K562 (cell line): Measurements from ENCODE around the gene TMEM129. TPM values are rescaled to one million over a fixed set of nuclear protein-coding genes. Genes with fewer than 3 reads are reported as not detected.

Source experiments
- BRD4 ChIP-seq: fragments of 200-600 bp; sonication (generic); IDR thresholded peaks from 2 replicates; pipeline ENCODE4 v1.6.1; 2017; ENCODE audit warnings: inconsistent platforms
- ETV5 ChIP-seq: sonication (generic); formaldehyde crosslinking; IDR thresholded peaks from 2 replicates; pipeline ENCODE4 v1.4.0; 2020; ENCODE audit warnings: low read depth, mild to moderate bottlenecking, missing genetic modification reagents
- FIP1L1 ChIP-seq: fragments of 200-400 bp; formaldehyde crosslinking; IDR thresholded peaks from 2 replicates; pipeline ENCODE4 v1.6.1; 2018; ENCODE audit warnings: mild to moderate bottlenecking, low read depth, low read length; ENCODE audit not compliant: poor library complexity, severe bottlenecking
- FOXK1 ChIP-seq: sonication (generic); formaldehyde crosslinking; IDR thresholded peaks from 2 replicates; pipeline ENCODE4 v1.8.0; 2022; ENCODE audit warnings: missing genetic modification reagents, mild to moderate bottlenecking, borderline replicate concordance
- GATAD2A ChIP-seq: fragments of 450-650 bp; IDR thresholded peaks from 2 replicates; pipeline ENCODE4 v1.6.1; 2017
- KLF10 ChIP-seq: fragments of 250-450 bp; sonication (Bioruptor Pico); IDR thresholded peaks from 2 replicates; pipeline ENCODE4 v1.6.1; 2021; ENCODE audit warnings: matching md5 sums
- MTA3 ChIP-seq: fragments of 450-650 bp; formaldehyde crosslinking; IDR thresholded peaks from 2 replicates; pipeline ENCODE4 v1.6.1; 2017; ENCODE audit warnings: mild to moderate bottlenecking, borderline replicate concordance
- XRCC5 ChIP-seq: fragments of 200-400 bp; formaldehyde crosslinking; IDR thresholded peaks from 2 replicates; pipeline ENCODE4 v1.6.1; 2017; ENCODE audit warnings: low read depth, mild to moderate bottlenecking, low read length
- ZBTB7A ChIP-seq: IDR thresholded peaks from 2 replicates; pipeline ENCODE4 v1.6.1; 2011; ENCODE audit warnings: low read depth, mild to moderate bottlenecking, low read length, moderate library complexity, borderline replicate concordance; ENCODE audit not compliant: control insufficient read depth
- ZNF347 ChIP-seq: fragments of 450-650 bp; formaldehyde crosslinking; IDR thresholded peaks from 2 replicates; pipeline ENCODE4 v1.4.0; 2020; ENCODE audit warnings: low read depth, mild to moderate bottlenecking, moderate library complexity
- ZNF695 ChIP-seq: fragments of 450-650 bp; formaldehyde crosslinking; IDR thresholded peaks from 2 replicates; pipeline ENCODE4 v1.4.0; 2020; ENCODE audit warnings: mild to moderate bottlenecking, moderate library complexity
- polyA plus RNA-seq, 8 experiments: library from polyadenylated mRNA; depleted of rRNA in 4 of 8; stranded (reverse) in 5 of 8; unstranded in 3 of 8; fragments of >200 nt; fragmentation: Nextera tagmentation in 2 of 8; fragmentation: Illumina TruSeq in 1 of 8; extraction: Ambion mirVana in 2 of 8; extraction: Trizol in 1 of 8; gene quantifications; 2 replicates each; pipeline versions ENCODE4 v1.2.1 to v1.2.3, GENCODE V29; 2011 to 2014; ENCODE audit warnings: inconsistent platforms in 1 of 8, missing spikeins in 1 of 8
- total RNA-seq, 7 experiments: library from RNA; depleted of rRNA in 6 of 7; stranded (reverse); fragments of >200 nt in 6 of 7; fragmentation: Illumina TruSeq in 2 of 7; extraction: Trizol in 2 of 7; gene quantifications; 2 replicates each; pipeline versions ENCODE4 v1.2.1 to v1.2.3, GENCODE V29; 2011 to 2021; ENCODE audit warnings: low replicate concordance in 1 of 7
- TF ChIP-seq, protein P1 (sequence below), 2 experiments: IDR thresholded peaks; 2 replicates each; pipeline ENCODE4 v1.6.1; 2012; ENCODE audit warnings: improper control_type of control experiment in 2 of 2, low read depth in 2 of 2, low read length in 2 of 2, borderline replicate concordance in 1 of 2
- TF ChIP-seq, protein P2 (sequence below), 2 experiments: fragments of 450-650 bp; formaldehyde crosslinking in 1 of 2; IDR thresholded peaks; 2 replicates each; pipeline versions ENCODE4 v1.4.0 to v1.6.1; 2014 to 2020; ENCODE audit warnings: mild to moderate bottlenecking in 2 of 2, borderline replicate concordance in 1 of 2, low read depth in 1 of 2
- TF ChIP-seq, protein P3 (sequence below), 2 experiments: fragments of 450-650 bp; conservative IDR thresholded peaks; 2 replicates each; pipeline ENCODE4 v1.6.1; 2017; ENCODE audit warnings: mild to moderate bottlenecking in 2 of 2, moderate library complexity in 2 of 2

Gene TMEM129
- total and polyA plus RNA-seq, 9 of the 15 experiments (the other 6 are each of a cell fraction or from before 2014, with no cell fraction given): 0.34 to 47.2 (median 18.8) TPM

DNA sequence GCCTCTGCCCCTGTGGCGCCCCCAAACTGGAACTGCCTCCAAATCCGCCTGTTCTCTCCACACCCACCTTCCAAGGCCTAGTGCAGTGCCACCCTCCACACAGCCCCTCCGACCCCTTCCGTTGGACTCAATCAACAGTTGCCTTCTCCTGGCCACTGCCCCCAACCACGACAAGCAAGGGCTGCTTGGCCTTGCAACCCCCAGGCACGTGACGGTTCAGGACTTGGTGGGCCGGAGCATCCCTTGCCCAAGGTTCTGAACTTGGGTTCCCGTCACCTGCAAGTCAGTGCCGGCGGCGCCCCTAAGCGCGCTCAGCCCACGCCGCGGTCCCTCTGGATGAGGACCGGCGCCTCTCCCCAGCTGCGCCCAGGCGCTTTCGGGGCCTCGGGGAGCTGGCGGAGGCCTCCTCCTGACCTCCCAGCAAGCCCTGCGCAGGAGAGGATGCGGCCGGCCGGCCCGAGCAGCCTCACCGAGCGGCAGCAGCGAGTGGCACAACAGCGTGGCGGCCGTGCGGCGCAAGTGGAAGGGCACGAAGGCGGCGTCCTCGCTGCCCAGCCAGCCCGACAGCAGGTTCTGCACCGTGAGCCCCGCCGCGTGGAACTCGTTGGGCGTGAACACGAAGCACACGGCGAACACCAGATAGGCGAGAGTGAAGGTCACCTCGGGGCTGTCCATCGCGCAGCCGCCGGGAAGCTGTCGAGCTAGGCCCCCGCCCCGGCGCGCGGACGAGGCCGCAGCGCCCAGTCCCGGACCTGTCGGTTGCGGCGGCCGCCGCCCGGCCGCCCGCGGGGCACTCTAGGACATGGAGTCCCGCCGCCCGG is 750 bp downstream of the TMEM129 start (continued):
- TF ChIP-seq, protein P1, sequence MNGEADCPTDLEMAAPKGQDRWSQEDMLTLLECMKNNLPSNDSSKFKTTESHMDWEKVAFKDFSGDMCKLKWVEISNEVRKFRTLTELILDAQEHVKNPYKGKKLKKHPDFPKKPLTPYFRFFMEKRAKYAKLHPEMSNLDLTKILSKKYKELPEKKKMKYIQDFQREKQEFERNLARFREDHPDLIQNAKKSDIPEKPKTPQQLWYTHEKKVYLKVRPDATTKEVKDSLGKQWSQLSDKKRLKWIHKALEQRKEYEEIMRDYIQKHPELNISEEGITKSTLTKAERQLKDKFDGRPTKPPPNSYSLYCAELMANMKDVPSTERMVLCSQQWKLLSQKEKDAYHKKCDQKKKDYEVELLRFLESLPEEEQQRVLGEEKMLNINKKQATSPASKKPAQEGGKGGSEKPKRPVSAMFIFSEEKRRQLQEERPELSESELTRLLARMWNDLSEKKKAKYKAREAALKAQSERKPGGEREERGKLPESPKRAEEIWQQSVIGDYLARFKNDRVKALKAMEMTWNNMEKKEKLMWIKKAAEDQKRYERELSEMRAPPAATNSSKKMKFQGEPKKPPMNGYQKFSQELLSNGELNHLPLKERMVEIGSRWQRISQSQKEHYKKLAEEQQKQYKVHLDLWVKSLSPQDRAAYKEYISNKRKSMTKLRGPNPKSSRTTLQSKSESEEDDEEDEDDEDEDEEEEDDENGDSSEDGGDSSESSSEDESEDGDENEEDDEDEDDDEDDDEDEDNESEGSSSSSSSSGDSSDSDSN (IDR thresholded peaks at IDR 0.05; ENCODE audit: borderline replicate concordance in 1 of 2, low read depth in 2 of 2, low read length in 2 of 2): peak; percentile 19 to 61; a peak in 2 of 4 replicates
- TF ChIP-seq XRCC5 (no peak), MTA3 (peak; percentile 68; the same call in 1 of the 2 replicates), BRD4 (no peak), ZNF695 (CRISPR knock-in tag) (no peak), GATAD2A (no peak), KLF10 (no peak), FOXK1 (CRISPR knock-in tag) (peak; percentile 81; the same call in 1 of the 2 replicates), FIP1L1 (peak; percentile 63), ZBTB7A (no peak), ETV5 (0 out of 2 replicates have a peak, but pooled peaks have one; percentile 33), ZNF347 (CRISPR knock-in tag) (no peak)
- TF ChIP-seq, protein P2, sequence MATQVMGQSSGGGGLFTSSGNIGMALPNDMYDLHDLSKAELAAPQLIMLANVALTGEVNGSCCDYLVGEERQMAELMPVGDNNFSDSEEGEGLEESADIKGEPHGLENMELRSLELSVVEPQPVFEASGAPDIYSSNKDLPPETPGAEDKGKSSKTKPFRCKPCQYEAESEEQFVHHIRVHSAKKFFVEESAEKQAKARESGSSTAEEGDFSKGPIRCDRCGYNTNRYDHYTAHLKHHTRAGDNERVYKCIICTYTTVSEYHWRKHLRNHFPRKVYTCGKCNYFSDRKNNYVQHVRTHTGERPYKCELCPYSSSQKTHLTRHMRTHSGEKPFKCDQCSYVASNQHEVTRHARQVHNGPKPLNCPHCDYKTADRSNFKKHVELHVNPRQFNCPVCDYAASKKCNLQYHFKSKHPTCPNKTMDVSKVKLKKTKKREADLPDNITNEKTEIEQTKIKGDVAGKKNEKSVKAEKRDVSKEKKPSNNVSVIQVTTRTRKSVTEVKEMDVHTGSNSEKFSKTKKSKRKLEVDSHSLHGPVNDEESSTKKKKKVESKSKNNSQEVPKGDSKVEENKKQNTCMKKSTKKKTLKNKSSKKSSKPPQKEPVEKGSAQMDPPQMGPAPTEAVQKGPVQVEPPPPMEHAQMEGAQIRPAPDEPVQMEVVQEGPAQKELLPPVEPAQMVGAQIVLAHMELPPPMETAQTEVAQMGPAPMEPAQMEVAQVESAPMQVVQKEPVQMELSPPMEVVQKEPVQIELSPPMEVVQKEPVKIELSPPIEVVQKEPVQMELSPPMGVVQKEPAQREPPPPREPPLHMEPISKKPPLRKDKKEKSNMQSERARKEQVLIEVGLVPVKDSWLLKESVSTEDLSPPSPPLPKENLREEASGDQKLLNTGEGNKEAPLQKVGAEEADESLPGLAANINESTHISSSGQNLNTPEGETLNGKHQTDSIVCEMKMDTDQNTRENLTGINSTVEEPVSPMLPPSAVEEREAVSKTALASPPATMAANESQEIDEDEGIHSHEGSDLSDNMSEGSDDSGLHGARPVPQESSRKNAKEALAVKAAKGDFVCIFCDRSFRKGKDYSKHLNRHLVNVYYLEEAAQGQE (IDR thresholded peaks at IDR 0.05; ENCODE audit: borderline replicate concordance): no peak
- TF ChIP-seq, protein P2 (CRISPR knock-in tag; IDR thresholded peaks at IDR 0.05; ENCODE audit: low read depth): no peak
- TF ChIP-seq, protein P3, sequence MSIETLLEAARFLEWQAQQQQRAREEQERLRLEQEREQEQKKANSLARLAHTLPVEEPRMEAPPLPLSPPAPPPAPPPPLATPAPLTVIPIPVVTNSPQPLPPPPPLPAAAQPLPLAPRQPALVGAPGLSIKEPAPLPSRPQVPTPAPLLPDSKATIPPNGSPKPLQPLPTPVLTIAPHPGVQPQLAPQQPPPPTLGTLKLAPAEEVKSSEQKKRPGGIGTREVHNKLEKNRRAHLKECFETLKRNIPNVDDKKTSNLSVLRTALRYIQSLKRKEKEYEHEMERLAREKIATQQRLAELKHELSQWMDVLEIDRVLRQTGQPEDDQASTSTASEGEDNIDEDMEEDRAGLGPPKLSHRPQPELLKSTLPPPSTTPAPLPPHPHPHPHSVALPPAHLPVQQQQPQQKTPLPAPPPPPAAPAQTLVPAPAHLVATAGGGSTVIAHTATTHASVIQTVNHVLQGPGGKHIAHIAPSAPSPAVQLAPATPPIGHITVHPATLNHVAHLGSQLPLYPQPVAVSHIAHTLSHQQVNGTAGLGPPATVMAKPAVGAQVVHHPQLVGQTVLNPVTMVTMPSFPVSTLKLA (conservative IDR thresholded peaks at IDR 0.05): peak in 1 of 2 experiments; percentile 48; a peak in 2 of 4 replicates
